ENCODE data around the gene APP.

The APP gene

GRCh38 chr21:26061437-26061836 lies 109.1 kb downstream of the APP start:
- TF ChIP-seq CTCF (conservative IDR thresholded peaks at IDR 0.05; ENCODE audit: low read depth, low read length): no peak
- DNase-seq (ENCODE audit: low read depth): peak; percentile 70
- no peak overlapping the region for H3K4me3 ChIP-seq (ENCODE audit: low read depth, low read length)

GRCh38 chr21:26060335-26061115 lies 110.0 kb downstream of the APP start:
- no peak for DNase-seq (ENCODE audit: low read depth)
- TF ChIP-seq CTCF (conservative IDR thresholded peaks at IDR 0.05; ENCODE audit: low read depth, low read length): no peak

GRCh38 chr21:26057477-26058170 lies 112.9 kb downstream of the APP start:
- no peak for DNase-seq (ENCODE audit: low read depth)
- no peak for TF ChIP-seq CTCF (conservative IDR thresholded peaks at IDR 0.05; ENCODE audit: low read depth, low read length)
- no peak overlapping the region for H3K4me3 ChIP-seq (ENCODE audit: low read depth, low read length)

More at GRCh38 chr21:26060335-26061115, 110.0 kb downstream of the APP start:
- H3K4me3 ChIP-seq (ENCODE audit: low read depth, low read length): no peak overlapping the region

- no peak for DNase-seq (ENCODE audit: low read depth)
- H3K4me3 ChIP-seq (ENCODE audit: low read depth, low read length): no peak overlapping the region
- no peak for TF ChIP-seq CTCF (conservative IDR thresholded peaks at IDR 0.05; ENCODE audit: low read depth, low read length)
These were observed 114.7 kb downstream of the APP start for GRCh38 chr21:26055841-26056264.

- no peak for DNase-seq (ENCODE audit: low read depth)
- no peak overlapping the region for H3K4me3 ChIP-seq (ENCODE audit: low read depth, low read length)
- TF ChIP-seq CTCF (conservative IDR thresholded peaks at IDR 0.05; ENCODE audit: low read depth, low read length): no peak
These were observed 115.6 kb downstream of the APP start for GRCh38 chr21:26055010-26055409.

GRCh38 chr21:26052057-26052456 lies 118.5 kb downstream of the APP start:
- no peak overlapping the region for H3K4me3 ChIP-seq (ENCODE audit: low read depth, low read length)
- TF ChIP-seq CTCF (conservative IDR thresholded peaks at IDR 0.05; ENCODE audit: low read depth, low read length): no peak
- no peak for DNase-seq (ENCODE audit: low read depth)

Measured in choroid plexus epithelial cell (primary cell).